Measurements from ENCODE around the gene ACSL5. TPM values are rescaled to one million over a fixed set of nuclear protein-coding genes. Genes with fewer than 3 reads are reported as not detected.

The ACSL5 gene
- total and polyA plus RNA-seq, 2 donors (not counting 1 experiment from before 2014, with no cell fraction given), result 1.7 to 6.6 TPM

DNA sequence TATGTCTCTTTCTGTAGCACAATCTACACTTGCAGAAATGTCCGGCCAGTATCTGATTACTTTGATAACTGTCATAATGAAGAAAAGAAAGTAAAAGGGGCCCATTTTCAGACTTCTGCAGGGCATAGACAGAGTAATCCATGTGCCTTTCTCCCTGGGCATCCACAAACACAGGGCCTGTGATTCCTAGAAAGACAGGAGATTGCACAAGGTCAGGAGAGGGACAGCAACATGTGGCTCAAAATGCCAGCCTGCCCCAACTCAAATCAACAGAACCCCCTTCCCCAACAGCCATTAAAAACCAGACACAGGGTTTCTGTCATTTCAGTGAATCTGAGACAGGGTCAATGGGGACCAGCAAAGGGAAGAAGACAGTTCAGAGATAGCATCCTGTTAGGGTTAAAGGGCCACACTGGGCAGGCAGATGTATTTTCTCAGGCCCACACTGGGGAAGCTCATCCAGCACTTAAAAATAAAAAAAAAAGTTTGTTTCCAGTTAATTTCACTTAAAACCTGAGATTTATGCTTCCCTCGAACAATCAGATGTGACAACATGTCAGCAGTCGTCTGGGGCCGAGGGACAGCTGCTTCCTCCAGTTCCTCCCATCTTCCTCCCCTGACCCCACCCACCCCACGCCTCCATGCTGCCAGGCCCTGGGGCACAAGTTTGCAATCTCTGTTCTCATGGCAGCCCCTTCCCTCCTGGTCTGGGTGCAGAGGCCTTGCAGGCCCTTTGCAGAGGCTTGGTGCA is 30.7 kb upstream of the ACSL5 start:
- Histone ChIP-seq H3K27me3 (ENCODE audit: control insufficient read depth, insufficient read depth, low read length) (no peaks in the 10 kb centered on the region), H3K4me3 (replicated peaks in 1 of 4; ENCODE audit: control extremely low read depth in 1 of 4, insufficient read depth in 1 of 4, low read depth in 3 of 4, low read length in 4 of 4) (no peak overlapping the region), H2AFZ (ENCODE audit: low read length) (no peak overlapping the region), H3K27ac (ENCODE audit: insufficient read depth, low read length) (no peak overlapping the region), H3K4me2 (ENCODE audit: extremely low read depth, insufficient read depth, low read length) (no peak overlapping the region), H3K36me3 (ENCODE audit: control insufficient read depth, insufficient read depth, low read length) (no peaks in the 10 kb centered on the region), H3K9ac (ENCODE audit: insufficient read depth, low read length) (no peak overlapping the region), H3K9me3 (ENCODE audit: control insufficient read depth, insufficient read depth, low read depth, low read length) (no peaks in the 10 kb centered on the region), H4K20me1 (ENCODE audit: control insufficient read depth, extremely low read depth, insufficient read depth, low read length) (no peaks in the 10 kb centered on the region), H3K79me2 (ENCODE audit: control insufficient read depth, insufficient read depth, low read length) (no peaks in the 10 kb centered on the region), H3K4me1 (ENCODE audit: control insufficient read depth, extremely low read depth, insufficient read depth, low read length) (no peaks in the 10 kb centered on the region)
- TF ChIP-seq, protein P1, sequence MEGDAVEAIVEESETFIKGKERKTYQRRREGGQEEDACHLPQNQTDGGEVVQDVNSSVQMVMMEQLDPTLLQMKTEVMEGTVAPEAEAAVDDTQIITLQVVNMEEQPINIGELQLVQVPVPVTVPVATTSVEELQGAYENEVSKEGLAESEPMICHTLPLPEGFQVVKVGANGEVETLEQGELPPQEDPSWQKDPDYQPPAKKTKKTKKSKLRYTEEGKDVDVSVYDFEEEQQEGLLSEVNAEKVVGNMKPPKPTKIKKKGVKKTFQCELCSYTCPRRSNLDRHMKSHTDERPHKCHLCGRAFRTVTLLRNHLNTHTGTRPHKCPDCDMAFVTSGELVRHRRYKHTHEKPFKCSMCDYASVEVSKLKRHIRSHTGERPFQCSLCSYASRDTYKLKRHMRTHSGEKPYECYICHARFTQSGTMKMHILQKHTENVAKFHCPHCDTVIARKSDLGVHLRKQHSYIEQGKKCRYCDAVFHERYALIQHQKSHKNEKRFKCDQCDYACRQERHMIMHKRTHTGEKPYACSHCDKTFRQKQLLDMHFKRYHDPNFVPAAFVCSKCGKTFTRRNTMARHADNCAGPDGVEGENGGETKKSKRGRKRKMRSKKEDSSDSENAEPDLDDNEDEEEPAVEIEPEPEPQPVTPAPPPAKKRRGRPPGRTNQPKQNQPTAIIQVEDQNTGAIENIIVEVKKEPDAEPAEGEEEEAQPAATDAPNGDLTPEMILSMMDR (conservative IDR thresholded peaks at IDR 0.05 in 1 of 2, IDR thresholded peaks at IDR 0.05 in 1 of 2; ENCODE audit: low read depth in 1 of 2, low read length in 2 of 2), result no peak
- TF ChIP-seq EZH2 (IDR thresholded peaks at IDR 0.05; ENCODE audit: low read length, missing control alignments), result no peak
- no peak for DNase-seq (ENCODE audit: low read depth in 2 of 2)

DNA sequence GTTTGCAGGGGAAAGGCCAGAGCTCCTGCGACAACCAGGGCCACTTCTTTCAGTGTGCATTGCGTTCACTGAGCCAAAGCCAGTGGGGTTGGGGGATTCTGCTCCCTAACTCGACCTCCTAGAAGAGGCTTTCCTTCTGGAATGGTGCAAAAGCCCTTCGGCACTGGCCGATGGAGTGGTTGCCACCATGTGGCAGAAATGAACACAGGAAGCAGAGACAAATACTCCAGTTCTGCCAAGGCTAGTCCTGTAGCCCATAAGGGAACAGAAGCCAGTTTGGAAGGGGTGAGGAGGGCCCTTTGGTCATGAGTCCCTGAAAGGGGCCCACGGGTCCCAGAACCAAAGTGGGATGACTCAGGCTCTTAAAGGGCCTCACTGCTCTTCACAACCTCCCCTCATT is 29.7 kb upstream of the ACSL5 start:
- no peak overlapping the region for H3K27ac ChIP-seq (ENCODE audit: insufficient read depth, low read length)
- no peaks in the 10 kb centered on the region for H3K36me3 ChIP-seq (ENCODE audit: control insufficient read depth, insufficient read depth, low read length)
- no peak for DNase-seq (ENCODE audit: low read depth in 2 of 2)
- H2AFZ ChIP-seq (ENCODE audit: low read length), result no peak overlapping the region
- H3K4me2 ChIP-seq (ENCODE audit: extremely low read depth, insufficient read depth, low read length), result no peak overlapping the region
- H3K9ac ChIP-seq (ENCODE audit: insufficient read depth, low read length), result no peak overlapping the region
- no peak overlapping the region for H3K4me3 ChIP-seq (replicated peaks in 1 of 4; ENCODE audit: control extremely low read depth in 1 of 4, insufficient read depth in 1 of 4, low read depth in 3 of 4, low read length in 4 of 4)
- no peaks in the 10 kb centered on the region for H3K79me2 ChIP-seq (ENCODE audit: control insufficient read depth, insufficient read depth, low read length)
- no peaks in the 10 kb centered on the region for H4K20me1 ChIP-seq (ENCODE audit: control insufficient read depth, extremely low read depth, insufficient read depth, low read length)
- TF ChIP-seq EZH2 (IDR thresholded peaks at IDR 0.05; ENCODE audit: low read length, missing control alignments), result no peak
- TF ChIP-seq, protein P1 (conservative IDR thresholded peaks at IDR 0.05 in 1 of 2, IDR thresholded peaks at IDR 0.05 in 1 of 2; ENCODE audit: low read depth in 1 of 2, low read length in 2 of 2), result no peak
- H3K4me1 ChIP-seq (ENCODE audit: control insufficient read depth, extremely low read depth, insufficient read depth, low read length), result no peaks in the 10 kb centered on the region
- H3K9me3 ChIP-seq (ENCODE audit: control insufficient read depth, insufficient read depth, low read depth, low read length), result no peaks in the 10 kb centered on the region
- H3K27me3 ChIP-seq (ENCODE audit: control insufficient read depth, insufficient read depth, low read length), result no peaks in the 10 kb centered on the region

DNA sequence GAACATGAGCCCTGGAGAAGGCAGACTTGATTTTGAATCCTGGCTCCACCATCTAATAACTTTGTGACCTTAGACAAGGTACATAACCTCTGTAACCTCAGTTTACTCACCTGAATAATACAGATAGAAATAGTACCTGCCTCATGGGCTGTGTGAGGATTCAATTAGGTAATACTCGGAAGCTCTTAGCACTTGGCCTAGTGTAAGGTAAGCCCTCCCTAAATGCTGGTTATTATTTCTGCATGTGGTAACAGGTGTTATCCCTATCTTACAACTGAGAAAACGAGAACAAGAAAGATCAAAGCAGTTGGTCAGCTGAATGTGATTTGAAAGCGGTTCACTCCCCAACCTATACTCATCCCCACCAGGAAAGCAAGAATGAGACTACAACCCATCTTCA is 28.7 kb upstream of the ACSL5 start:
- H3K9me3 ChIP-seq (ENCODE audit: control insufficient read depth, insufficient read depth, low read depth, low read length), result no peaks in the 10 kb centered on the region
- H3K4me1 ChIP-seq (ENCODE audit: control insufficient read depth, extremely low read depth, insufficient read depth, low read length), result no peaks in the 10 kb centered on the region
- TF ChIP-seq, protein P1 (conservative IDR thresholded peaks at IDR 0.05 in 1 of 2, IDR thresholded peaks at IDR 0.05 in 1 of 2; ENCODE audit: low read depth in 1 of 2, low read length in 2 of 2), result no peak
- TF ChIP-seq EZH2 (IDR thresholded peaks at IDR 0.05; ENCODE audit: low read length, missing control alignments), result no peak
- DNase-seq (ENCODE audit: low read depth in 2 of 2), result no peak
- H3K4me3 ChIP-seq (replicated peaks in 1 of 4; ENCODE audit: control extremely low read depth in 1 of 4, insufficient read depth in 1 of 4, low read depth in 3 of 4, low read length in 4 of 4), result no peak overlapping the region
- no peaks in the 10 kb centered on the region for H3K27me3 ChIP-seq (ENCODE audit: control insufficient read depth, insufficient read depth, low read length)
- no peaks in the 10 kb centered on the region for H3K79me2 ChIP-seq (ENCODE audit: control insufficient read depth, insufficient read depth, low read length)
- H3K36me3 ChIP-seq (ENCODE audit: control insufficient read depth, insufficient read depth, low read length), result no peaks in the 10 kb centered on the region
- H3K9ac ChIP-seq (ENCODE audit: insufficient read depth, low read length), result no peak overlapping the region
- H4K20me1 ChIP-seq (ENCODE audit: control insufficient read depth, extremely low read depth, insufficient read depth, low read length), result no peaks in the 10 kb centered on the region
- H3K4me2 ChIP-seq (ENCODE audit: extremely low read depth, insufficient read depth, low read length), result no peak overlapping the region
- no peak overlapping the region for H2AFZ ChIP-seq (ENCODE audit: low read length)
- no peak overlapping the region for H3K27ac ChIP-seq (ENCODE audit: insufficient read depth, low read length)
